Tibial artery (tissue), 4 donors: ENCODE data around the gene AKAP6.

Source experiments
- DNase-seq, 2 donors: peaks; one replicate each; pipeline ENCODE4 v3.0.0-alpha.2; 2019
- H3K27ac ChIP-seq, 2 donors: fragments of 200-600 bp; sonication (generic) in 1 of 2; 1 replicate in 1 of 2; 2 replicates in 1 of 2; pipeline ENCODE4 v1.5.1; 2018 to 2019; ENCODE audit warnings: mild to moderate bottlenecking in 1 of 2
- H3K27me3 ChIP-seq, 2 donors: fragments of 200-600 bp; sonication (generic) in 1 of 2; one replicate each; pipeline versions ENCODE4 v1.5.1 to v1.6.0; 2016 to 2019
- H3K36me3 ChIP-seq, 3 donors: fragments of 200-600 bp; sonication (generic) in 2 of 3; one replicate each; pipeline ENCODE4 v1.5.1; 2016 to 2019; ENCODE audit warnings: mild to moderate bottlenecking in 2 of 3
- H3K4me1 ChIP-seq, 4 donors: fragments of 200-600 bp; sonication (generic) in 2 of 4; 1 replicate in 3 of 4; 2 replicates in 1 of 4; pipeline ENCODE4 v1.5.1; 2016 to 2019
- H3K4me3 ChIP-seq, 2 donors: fragments of 200-600 bp; sonication (generic) in 1 of 2; 1 replicate in 1 of 2; 2 replicates in 1 of 2; pipeline ENCODE4 v1.5.1; 2018 to 2019; ENCODE audit warnings: mild to moderate bottlenecking in 2 of 2
- H3K9me3 ChIP-seq, 3 donors: fragments of 200-600 bp; sonication (generic) in 1 of 3; one replicate each; pipeline ENCODE4 v1.5.1; 2016 to 2019
- CTCF ChIP-seq, 2 experiments: fragments of 200-600 bp in 1 of 2; fragments of 450-650 bp in 1 of 2; IDR thresholded peaks; one replicate each; pipeline ENCODE4 v1.5.1; 2017 to 2019; ENCODE audit warnings: antibody characterized with exemption in 2 of 2, mild to moderate bottlenecking in 1 of 2, moderate library complexity in 1 of 2
- intact Hi-C: fragments of 100-400 bp; cut with DNase I; formaldehyde crosslinking; loops from one replicate; pipeline ENCODE4 v1.15.0; 2023; ENCODE audit warnings: low total_unique reads

AKAP6 gene

GRCh38 chr14:32846821-32847365 is 517.8 kb downstream of the AKAP6 start:
- TF ChIP-seq CTCF (IDR thresholded peaks at IDR 0.05): no peak
- intact Hi-C loops: no loop called here

GRCh38 chr14:32847867-32848266 is 518.8 kb downstream of the AKAP6 start:
- intact Hi-C loops: no loop called here
- no peak for TF ChIP-seq CTCF (IDR thresholded peaks at IDR 0.05)

More at GRCh38 chr14:32846821-32847365, 517.8 kb downstream of the AKAP6 start:
- H3K27ac ChIP-seq: no peak overlapping the region
- peaks cover 0 to 4% (median 0%) of the 10 kb centered on the region in 3 donors for H3K9me3 ChIP-seq
- no peaks in the 10 kb centered on the region for H3K36me3 ChIP-seq
- peaks cover 0 to 5% (median 0%) of the 10 kb centered on the region in 4 donors for H3K4me1 ChIP-seq
- H3K4me3 ChIP-seq: no peak overlapping the region
- no peak for DNase-seq
- H3K27me3 ChIP-seq: no peaks in the 10 kb centered on the region

GRCh38 chr14:32865827-32866376 is 536.8 kb downstream of the AKAP6 start:
- Histone ChIP-seq H3K27me3 (no peaks in the 10 kb centered on the region), H3K4me1 (no peaks in the 10 kb centered on the region), H3K9me3 (no peaks in the 10 kb centered on the region), H3K36me3 (no peaks in the 10 kb centered on the region), H3K4me3 (no peak overlapping the region), H3K27ac (no peak overlapping the region)
- DNase-seq: no peak
- no peak for TF ChIP-seq CTCF (IDR thresholded peaks at IDR 0.05)
- intact Hi-C loops: no loop called here

More at GRCh38 chr14:32847867-32848266, 518.8 kb downstream of the AKAP6 start:
- DNase-seq: no peak
- Histone ChIP-seq H3K27ac (no peak overlapping the region), H3K9me3 (peaks cover 0 to 4% (median 0%) of the 10 kb centered on the region in 3 donors), H3K4me3 (no peak overlapping the region), H3K27me3 (no peaks in the 10 kb centered on the region), H3K4me1 (peaks cover 0 to 5% (median 0%) of the 10 kb centered on the region in 4 donors), H3K36me3 (no peaks in the 10 kb centered on the region)

- H3K27me3 ChIP-seq: no peaks in the 10 kb centered on the region
- H3K27ac ChIP-seq: no peak overlapping the region
- H3K4me1 ChIP-seq: no peaks in the 10 kb centered on the region
- no peak overlapping the region for H3K4me3 ChIP-seq
- no peak for TF ChIP-seq CTCF (IDR thresholded peaks at IDR 0.05)
- no peaks in the 10 kb centered on the region for H3K9me3 ChIP-seq
- no peaks in the 10 kb centered on the region for H3K36me3 ChIP-seq
- no peak for DNase-seq
- intact Hi-C loops: no loop called here
These were observed 554.1 kb downstream of the AKAP6 start for GRCh38 chr14:32883188-32883587.
